Tibial nerve (tissue), 4 donors: ENCODE results near the gene SNRK.

Source experiments
- EP300 ChIP-seq, 2 donors: sonication (generic); formaldehyde crosslinking; IDR thresholded peaks; one replicate each; pipeline ENCODE4 v1.6.1; 2017; ENCODE audit warnings: antibody characterized with exemption in 2 of 2, mild to moderate bottlenecking in 1 of 2
- POLR2A ChIP-seq, 2 donors: fragments of 450-650 bp; IDR thresholded peaks; one replicate each; pipeline ENCODE4 v1.6.1; 2017; ENCODE audit warnings: antibody characterized with exemption in 2 of 2, mild to moderate bottlenecking in 2 of 2, moderate library complexity in 2 of 2
- TF ChIP-seq, protein P1 (sequence below), 5 experiments: fragments of 200-600 bp in 3 of 5; fragments of 450-650 bp in 2 of 5; sonication (generic) in 3 of 5; IDR thresholded peaks; one replicate each; pipeline ENCODE4 v1.5.1; 2016 to 2019; ENCODE audit warnings: antibody characterized with exemption in 5 of 5, mild to moderate bottlenecking in 3 of 5, moderate library complexity in 2 of 5

DNA sequence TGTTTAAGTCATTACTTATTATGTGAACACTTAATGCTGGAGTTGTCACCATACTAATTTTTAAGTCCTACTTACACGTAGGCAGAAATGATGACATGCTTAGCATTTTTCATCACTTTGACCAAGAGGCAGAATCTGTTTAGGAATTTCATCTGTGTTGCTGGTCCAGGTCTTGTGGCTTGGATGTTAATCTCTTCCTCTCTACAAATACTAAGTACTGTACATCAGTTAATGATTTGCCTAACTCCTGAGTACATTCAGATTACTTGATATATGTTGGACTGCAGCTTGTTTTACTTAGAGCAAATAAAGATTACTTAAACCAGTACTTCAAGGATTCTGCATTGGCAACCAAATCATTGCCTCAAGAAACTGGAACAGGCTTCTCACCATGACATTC lies 8.6 kb downstream of the SNRK start:
- TF ChIP-seq, protein P1, sequence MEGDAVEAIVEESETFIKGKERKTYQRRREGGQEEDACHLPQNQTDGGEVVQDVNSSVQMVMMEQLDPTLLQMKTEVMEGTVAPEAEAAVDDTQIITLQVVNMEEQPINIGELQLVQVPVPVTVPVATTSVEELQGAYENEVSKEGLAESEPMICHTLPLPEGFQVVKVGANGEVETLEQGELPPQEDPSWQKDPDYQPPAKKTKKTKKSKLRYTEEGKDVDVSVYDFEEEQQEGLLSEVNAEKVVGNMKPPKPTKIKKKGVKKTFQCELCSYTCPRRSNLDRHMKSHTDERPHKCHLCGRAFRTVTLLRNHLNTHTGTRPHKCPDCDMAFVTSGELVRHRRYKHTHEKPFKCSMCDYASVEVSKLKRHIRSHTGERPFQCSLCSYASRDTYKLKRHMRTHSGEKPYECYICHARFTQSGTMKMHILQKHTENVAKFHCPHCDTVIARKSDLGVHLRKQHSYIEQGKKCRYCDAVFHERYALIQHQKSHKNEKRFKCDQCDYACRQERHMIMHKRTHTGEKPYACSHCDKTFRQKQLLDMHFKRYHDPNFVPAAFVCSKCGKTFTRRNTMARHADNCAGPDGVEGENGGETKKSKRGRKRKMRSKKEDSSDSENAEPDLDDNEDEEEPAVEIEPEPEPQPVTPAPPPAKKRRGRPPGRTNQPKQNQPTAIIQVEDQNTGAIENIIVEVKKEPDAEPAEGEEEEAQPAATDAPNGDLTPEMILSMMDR (IDR thresholded peaks at IDR 0.05): no peak
- no peak for TF ChIP-seq POLR2A (IDR thresholded peaks at IDR 0.05)
- TF ChIP-seq EP300 (IDR thresholded peaks at IDR 0.05): no peak
